ENCODE measurements around the gene VAPB. TPM values are rescaled to one million over a fixed set of nuclear protein-coding genes. Genes with fewer than 3 reads are reported as not detected.

The VAPB gene
- total RNA-seq, 8 experiments from 2014 or later = 11.2 to 30.0 (median 23.1) TPM

- Histone ChIP-seq H3K4me3 (no peak overlapping the region), H3K27ac (no peak overlapping the region), H3K4me1 (replicated peaks in 1 of 2) (no peaks in the 10 kb centered on the region)
- no peak for ATAC-seq (replicated peaks in 6 of 8)
- in situ Hi-C loops (cut with MboI; ENCODE audit: low pct_unique_long_range_greater_than_20kb in 2 of 9, low sequenced_read_pairs in 9 of 9, unreplicated experiment in 9 of 9) = loop anchor here in 3 of 9 experiments (25.0 kb wide), 1 partner anchor 359 kb away; no protein-coding TSS in a partner anchor
- WGBS, 10 experiments = 13 to 100% (median 71%) methylated on average over 1 to 3 of the region's 3 CpGs; no CpG with 5 or more reads in 2 of the 10 experiments
These were observed 89.2 kb downstream of the VAPB start for GRCh38 chr20:58478141-58478805.

- 33 to 100% (median 84%) methylated on average over 2 to 9 of the region's 9 CpGs; no CpG with 5 or more reads in 3 of the 10 experiments for WGBS, 10 experiments
- in situ Hi-C loops (cut with MboI; ENCODE audit: low pct_unique_long_range_greater_than_20kb in 2 of 9, low sequenced_read_pairs in 9 of 9, unreplicated experiment in 9 of 9) = loop anchor here in 3 of 9 experiments (10.0 to 25.0 kb wide), 2 partner anchors 175 to 357 kb away; partner anchors contain the start of gene STX16 (in 1 of the 3)
- no peak for ATAC-seq (replicated peaks in 6 of 8)
These were observed 90.9 kb downstream of the VAPB start for GRCh38 chr20:58479726-58480440.

GRCh38 chr20:58480551-58481336 lies 91.7 kb downstream of the VAPB start:
- no peak overlapping the region for H3K4me3 ChIP-seq
- in situ Hi-C loops (cut with MboI; ENCODE audit: low pct_unique_long_range_greater_than_20kb in 2 of 9, low sequenced_read_pairs in 9 of 9, unreplicated experiment in 9 of 9) = loop anchor here in 3 of 9 experiments (10.0 to 25.0 kb wide), 2 partner anchors 174 to 357 kb away; partner anchors contain the start of gene STX16 (in 1 of the 3)
- WGBS, 10 experiments = 13 to 87% (median 70%) methylated on average over 1 to 13 of the region's 16 CpGs
- ATAC-seq (replicated peaks in 6 of 8) = peak in 1 of 8 experiments; percentile 73
- no peak overlapping the region for H3K27ac ChIP-seq
- H3K4me1 ChIP-seq (replicated peaks in 1 of 2) = no peaks in the 10 kb centered on the region

More at GRCh38 chr20:58479726-58480440, 90.9 kb downstream of the VAPB start:
- no peak overlapping the region for H3K4me3 ChIP-seq
- no peak overlapping the region for H3K27ac ChIP-seq
- no peaks in the 10 kb centered on the region for H3K4me1 ChIP-seq (replicated peaks in 1 of 2)

GRCh38 chr20:58481481-58482021 lies 92.5 kb downstream of the VAPB start:
- Histone ChIP-seq H3K27ac (no peak overlapping the region), H3K4me3 (no peak overlapping the region), H3K4me1 (replicated peaks in 1 of 2) (no peaks in the 10 kb centered on the region)
- in situ Hi-C loops (cut with MboI; ENCODE audit: low pct_unique_long_range_greater_than_20kb in 2 of 9, low sequenced_read_pairs in 9 of 9, unreplicated experiment in 9 of 9) = loop anchor here in 3 of 9 experiments (10.0 to 25.0 kb wide), 2 partner anchors 173 to 356 kb away; partner anchors contain the start of gene STX16 (in 1 of the 3)
- peak in 3 of 8 experiments; percentile 47 to 67 (median 59) for ATAC-seq (replicated peaks in 6 of 8)
- 0 to 53% (median 50%) methylated on average over 1 to 11 of the region's 18 CpGs; no CpG with 5 or more reads in 3 of the 10 experiments for WGBS, 10 experiments

GRCh38 chr20:58482416-58482815 lies 93.4 kb downstream of the VAPB start:
- Histone ChIP-seq H3K4me1 (replicated peaks in 1 of 2) (no peaks in the 10 kb centered on the region), H3K27ac (no peak overlapping the region), H3K4me3 (no peak overlapping the region)
- in situ Hi-C loops (cut with MboI; ENCODE audit: low pct_unique_long_range_greater_than_20kb in 2 of 9, low sequenced_read_pairs in 9 of 9, unreplicated experiment in 9 of 9) = loop anchor here in 3 of 9 experiments (10.0 to 25.0 kb wide), 2 partner anchors 172 to 355 kb away; partner anchors contain the start of gene STX16 (in 1 of the 3)
- no peak for ATAC-seq (replicated peaks in 6 of 8)
- WGBS, 10 experiments = 76 to 100% (median 89%) methylated on average over 1 to 7 of the region's 10 CpGs; no CpG with 5 or more reads in 4 of the 10 experiments

- Histone ChIP-seq H3K27ac (no peak overlapping the region), H3K4me1 (replicated peaks in 1 of 2) (no peaks in the 10 kb centered on the region), H3K4me3 (no peak overlapping the region)
- 42 to 89% (median 85%) methylated on average over 1 to 5 of the region's 5 CpGs; no CpG with 5 or more reads in 4 of the 10 experiments for WGBS, 10 experiments
- ATAC-seq (replicated peaks in 6 of 8) = no peak
- in situ Hi-C loops (cut with MboI; ENCODE audit: low pct_unique_long_range_greater_than_20kb in 2 of 9, low sequenced_read_pairs in 9 of 9, unreplicated experiment in 9 of 9) = loop anchor here in 3 of 9 experiments (10.0 to 25.0 kb wide), 2 partner anchors 172 to 354 kb away; partner anchors contain the start of gene STX16 (in 1 of the 3)
These were observed 94.0 kb downstream of the VAPB start for GRCh38 chr20:58483051-58483450.

GRCh38 chr20:58483470-58483869 lies 94.4 kb downstream of the VAPB start:
- WGBS, 10 experiments = 20 to 100% (median 95%) methylated on average over 1 to 6 of the region's 6 CpGs; no CpG with 5 or more reads in 3 of the 10 experiments
- no peak for ATAC-seq (replicated peaks in 6 of 8)
- Histone ChIP-seq H3K4me1 (replicated peaks in 1 of 2) (no peaks in the 10 kb centered on the region), H3K4me3 (no peak overlapping the region), H3K27ac (no peak overlapping the region)
- in situ Hi-C loops (cut with MboI; ENCODE audit: low pct_unique_long_range_greater_than_20kb in 2 of 9, low sequenced_read_pairs in 9 of 9, unreplicated experiment in 9 of 9) = loop anchor here in 3 of 9 experiments (10.0 to 25.0 kb wide), 2 partner anchors 171 to 354 kb away; partner anchors contain the start of gene STX16 (in 1 of the 3)

- Histone ChIP-seq H3K27ac (no peak overlapping the region), H3K4me1 (replicated peaks in 1 of 2) (no peaks in the 10 kb centered on the region), H3K4me3 (no peak overlapping the region)
- 35 to 100% (median 91%) methylated on average over 1 to 3 of the region's 3 CpGs; no CpG with 5 or more reads in 2 of the 10 experiments for WGBS, 10 experiments
- in situ Hi-C loops (cut with MboI; ENCODE audit: low pct_unique_long_range_greater_than_20kb in 2 of 9, low sequenced_read_pairs in 9 of 9, unreplicated experiment in 9 of 9) = loop anchor here in 3 of 9 experiments (10.0 to 25.0 kb wide), 2 partner anchors 169 to 352 kb away; partner anchors contain the start of gene STX16 (in 1 of the 3)
- peak in 2 of 8 experiments; percentile 28 to 81 for ATAC-seq (replicated peaks in 6 of 8)
These were observed 96.4 kb downstream of the VAPB start for GRCh38 chr20:58485393-58485792.

- H3K4me3 ChIP-seq = no peak overlapping the region
- H3K27ac ChIP-seq = no peak overlapping the region
- H3K4me1 ChIP-seq (replicated peaks in 1 of 2) = peaks cover 0 to 3% of the 10 kb centered on the region in 2 donors
- in situ Hi-C loops (cut with MboI; ENCODE audit: low pct_unique_long_range_greater_than_20kb in 2 of 9, low sequenced_read_pairs in 9 of 9, unreplicated experiment in 9 of 9) = loop anchor here in 3 of 9 experiments (10.0 to 25.0 kb wide), 2 partner anchors 169 to 351 kb away; partner anchors contain the start of gene STX16 (in 1 of the 3)
- 0 to 42% (median 10%) methylated on average over 1 of the region's 1 CpG for WGBS, 10 experiments
- ATAC-seq (replicated peaks in 6 of 8) = no peak
These were observed 97.2 kb downstream of the VAPB start for GRCh38 chr20:58486207-58486606.

GRCh38 chr20:58492074-58492718 lies 103.2 kb downstream of the VAPB start:
- 16 to 94% (median 78%) methylated on average over 3 to 7 of the region's 7 CpGs for WGBS, 10 experiments
- no peak overlapping the region for H3K4me3 ChIP-seq
- H3K4me1 ChIP-seq (replicated peaks in 1 of 2) = peaks cover 9 to 13% of the 10 kb centered on the region in 2 donors
- in situ Hi-C loops (cut with MboI; ENCODE audit: low pct_unique_long_range_greater_than_20kb in 2 of 9, low sequenced_read_pairs in 9 of 9, unreplicated experiment in 9 of 9) = loop anchor here in 3 of 9 experiments (25.0 kb wide), 1 partner anchor 345 kb away; no protein-coding TSS in a partner anchor
- peak in 3 of 8 experiments; percentile 53 to 56 (median 55) for ATAC-seq (replicated peaks in 6 of 8)
- H3K27ac ChIP-seq = no peak overlapping the region

- ATAC-seq (replicated peaks in 6 of 8) = peak in 3 of 8 experiments; percentile 24 to 83 (median 65)
- H3K4me1 ChIP-seq (replicated peaks in 1 of 2) = peaks cover 16 to 20% of the 10 kb centered on the region in 2 donors
- 17 to 100% (median 50%) methylated on average over 1 to 3 of the region's 4 CpGs; no CpG with 5 or more reads in 1 of the 10 experiments for WGBS, 10 experiments
- H3K4me3 ChIP-seq = no peak overlapping the region
- no peak overlapping the region for H3K27ac ChIP-seq
- in situ Hi-C loops (cut with MboI; ENCODE audit: low pct_unique_long_range_greater_than_20kb in 2 of 9, low sequenced_read_pairs in 9 of 9, unreplicated experiment in 9 of 9) = loop anchor here in 3 of 9 experiments (25.0 kb wide), 1 partner anchor 344 kb away; no protein-coding TSS in a partner anchor
These were observed 103.9 kb downstream of the VAPB start for GRCh38 chr20:58492795-58493524.
